ENCODE results near the gene PEAR1.

DNA sequence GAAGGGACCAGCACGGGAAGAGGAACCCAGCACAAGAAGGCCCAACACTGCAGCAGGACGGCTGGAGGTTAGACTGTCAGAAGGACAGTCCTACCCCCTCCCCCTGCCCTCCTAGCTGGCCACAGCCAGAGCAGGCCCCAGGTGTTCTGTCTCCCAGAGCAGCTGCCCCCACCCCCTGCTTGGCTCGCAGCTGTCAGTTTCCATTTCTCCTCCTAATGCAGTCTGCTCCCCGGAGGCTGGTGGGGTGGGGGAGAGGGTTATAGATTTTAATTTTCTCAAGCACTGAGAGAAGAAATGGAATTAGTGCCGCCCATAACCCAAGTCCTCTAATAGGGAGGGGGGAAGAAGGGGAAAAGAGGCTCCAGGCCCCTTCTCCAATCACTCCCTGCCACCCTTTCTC, 13.0 kb upstream of the PEAR1 start:
- TF ChIP-seq POLR2A (IDR thresholded peaks at IDR 0.05), result no peak
- TF ChIP-seq, protein P1, sequence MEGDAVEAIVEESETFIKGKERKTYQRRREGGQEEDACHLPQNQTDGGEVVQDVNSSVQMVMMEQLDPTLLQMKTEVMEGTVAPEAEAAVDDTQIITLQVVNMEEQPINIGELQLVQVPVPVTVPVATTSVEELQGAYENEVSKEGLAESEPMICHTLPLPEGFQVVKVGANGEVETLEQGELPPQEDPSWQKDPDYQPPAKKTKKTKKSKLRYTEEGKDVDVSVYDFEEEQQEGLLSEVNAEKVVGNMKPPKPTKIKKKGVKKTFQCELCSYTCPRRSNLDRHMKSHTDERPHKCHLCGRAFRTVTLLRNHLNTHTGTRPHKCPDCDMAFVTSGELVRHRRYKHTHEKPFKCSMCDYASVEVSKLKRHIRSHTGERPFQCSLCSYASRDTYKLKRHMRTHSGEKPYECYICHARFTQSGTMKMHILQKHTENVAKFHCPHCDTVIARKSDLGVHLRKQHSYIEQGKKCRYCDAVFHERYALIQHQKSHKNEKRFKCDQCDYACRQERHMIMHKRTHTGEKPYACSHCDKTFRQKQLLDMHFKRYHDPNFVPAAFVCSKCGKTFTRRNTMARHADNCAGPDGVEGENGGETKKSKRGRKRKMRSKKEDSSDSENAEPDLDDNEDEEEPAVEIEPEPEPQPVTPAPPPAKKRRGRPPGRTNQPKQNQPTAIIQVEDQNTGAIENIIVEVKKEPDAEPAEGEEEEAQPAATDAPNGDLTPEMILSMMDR (IDR thresholded peaks at IDR 0.05), result no peak
